ENCODE data around the gene UMAD1. TPM values are rescaled to one million over a fixed set of nuclear protein-coding genes. Genes with fewer than 3 reads are reported as not detected.
A peak's percentile ranks its signal among the peaks of the same experiment; 100 is the strongest.

UMAD1 gene
- polyA plus RNA-seq, 1 donor from 2014 or later = 26.0 TPM

- Mint-ChIP-seq H3K4me3 (peak overlapping the region in 3 of 4 donors; percentile 2 to 37 (median 35)), H3K27ac (no peak overlapping the region), H3K9me3 (no peaks in the 10 kb centered on the region), H3K4me1 (peaks cover 33 to 42% (median 40%) of the 10 kb centered on the region in 3 donors), H3K27me3 (no peaks in the 10 kb centered on the region), H3K36me3 (peaks cover 3% of the 10 kb centered on the region)
Observed at GRCh38 chr7:7923818-7924217, 283.3 kb downstream of the UMAD1 start.

DNA sequence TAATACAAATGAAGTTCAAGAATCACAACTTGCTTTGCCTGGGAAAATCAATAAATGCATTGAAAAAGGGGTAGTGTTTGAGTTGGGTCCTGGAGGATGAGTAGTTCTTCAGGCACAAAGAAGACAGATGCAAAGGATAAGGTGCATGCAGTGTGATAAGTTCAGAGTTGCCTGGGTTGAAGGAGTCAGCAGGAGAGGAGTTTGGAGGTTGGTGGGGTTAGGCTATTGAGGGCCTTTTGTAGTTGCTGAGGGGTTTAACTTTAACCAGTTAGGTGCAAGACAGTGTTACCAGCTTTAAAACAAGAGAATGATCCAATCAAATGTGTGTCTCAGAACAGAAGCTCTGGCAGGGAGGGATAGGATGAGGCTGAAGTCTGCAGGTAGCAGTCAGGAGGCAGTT, 283.8 kb downstream of the UMAD1 start:
- Mint-ChIP-seq H3K36me3 (peaks cover 3% of the 10 kb centered on the region), H3K27me3 (no peaks in the 10 kb centered on the region), H3K9me3 (no peaks in the 10 kb centered on the region), H3K27ac (peak overlapping the region in 2 of 3 donors; percentile 8 to 21), H3K4me3 (peak overlapping the region in 2 of 4 donors; percentile 29 to 37), H3K4me1 (peaks cover 28 to 37% (median 35%) of the 10 kb centered on the region in 3 donors)

Other genes starting within 250 kb of the UMAD1 start
- gene COL28A1, start 104.9 kb upstream of the UMAD1 start, polyA plus RNA-seq = not detected
- gene MIOS, start 73.9 kb upstream of the UMAD1 start, polyA plus RNA-seq = 38.8 TPM
- 99.9 TPM for gene RPA3, start 77.9 kb downstream of the UMAD1 start, polyA plus RNA-seq

Data from IgD-negative memory B cell (primary cell).